ENCODE measurements around the gene KIF13A. TPM values are rescaled to one million over a fixed set of nuclear protein-coding genes. Genes with fewer than 3 reads are reported as not detected.

KIF13A gene
- total and polyA plus RNA-seq, 2 donors (not counting 3 experiments of a cell fraction or from before 2014, with no cell fraction given), result 24.9 to 65.8 TPM

GRCh38 chr6:18025596-18025995, 38.2 kb upstream of the KIF13A start:
- no peaks in the 10 kb centered on the region for H3K9me3 ChIP-seq (replicated peaks; ENCODE audit: control insufficient read depth, insufficient read depth, low read length)
- CTCF ChIA-PET, result no interaction called here
- no peaks in the 10 kb centered on the region for H3K36me3 ChIP-seq (ENCODE audit: control insufficient read depth in 2 of 2, extremely low read depth in 1 of 2, insufficient read depth in 2 of 2, low read length in 2 of 2)
- H3K9ac ChIP-seq (replicated peaks; ENCODE audit: extremely low read depth, insufficient read depth, low read length), result no peak overlapping the region
- intact Hi-C loops (cut with micrococcal nuclease), result no loop called here
- no peak for DNase-seq (ENCODE audit: low read depth, low spot score)
- no peak overlapping the region for H3K4me2 ChIP-seq (ENCODE audit: insufficient read depth, low read length)
- H3K9me1 ChIP-seq (replicated peaks; ENCODE audit: control insufficient read depth, extremely low read depth, insufficient read depth, low read length), result no peaks in the 10 kb centered on the region
- no TSS peak for BruUV-seq (replicated peaks)
- H3K4me3 ChIP-seq (replicated peaks in 1 of 3; ENCODE audit: insufficient read depth in 1 of 3, low read depth in 1 of 3, low read length in 3 of 3), result no peak overlapping the region
- H4K20me1 ChIP-seq (replicated peaks; ENCODE audit: control insufficient read depth, extremely low read depth, insufficient read depth, low read length), result no peaks in the 10 kb centered on the region
- dilution Hi-C loops (cut with MboI; ENCODE audit: extremely low pct_ligation_motif_present, low sequenced_read_pairs), result no loop called here
- H3K27ac ChIP-seq (ENCODE audit: insufficient read depth, low read depth, low read length), result no peak overlapping the region
- H2AFZ ChIP-seq (ENCODE audit: low read depth, low read length), result no peak overlapping the region
- TF ChIP-seq GATA2 (IDR thresholded peaks at IDR 0.05; ENCODE audit: insufficient read depth, insufficient read length, low read depth, low read length), result no peak
- no peak for TF ChIP-seq POLR2AphosphoS5 (IDR thresholded peaks at IDR 0.05; ENCODE audit: insufficient read depth, low read depth, low read length)
- POLR2A ChIA-PET, result no interaction called here
- no peaks in the 10 kb centered on the region for H3K4me1 ChIP-seq (ENCODE audit: control insufficient read depth, extremely low read depth, insufficient read depth, low read length)
- H3K27me3 ChIP-seq (ENCODE audit: control insufficient read depth in 2 of 2, insufficient read depth in 2 of 2, low read length in 2 of 2), result no peaks in the 10 kb centered on the region
- FAIRE-seq, result no peak
- no peaks in the 10 kb centered on the region for H3K79me2 ChIP-seq (ENCODE audit: control insufficient read depth, insufficient read depth, low read length)

DNA sequence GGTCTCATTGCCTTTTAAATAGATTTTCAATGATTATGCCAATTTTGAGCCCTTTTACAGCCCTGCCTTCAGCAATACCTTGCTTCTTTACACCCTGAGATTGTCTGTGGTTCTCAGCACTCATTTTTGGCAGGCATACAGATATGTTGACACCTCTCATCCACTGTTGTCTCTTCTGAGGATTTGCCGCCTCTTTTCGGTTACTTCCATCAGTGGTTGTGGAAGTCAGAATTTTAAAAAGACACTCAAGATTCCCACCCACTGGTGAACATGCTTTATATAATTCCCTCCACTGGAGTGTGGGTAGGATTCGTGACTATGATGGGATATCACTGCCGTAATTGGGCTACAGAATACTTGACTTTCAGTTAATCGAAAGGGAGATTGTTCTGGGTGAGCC, 37.4 kb upstream of the KIF13A start:
- CTCF ChIA-PET, result no interaction called here
- H3K27ac ChIP-seq (ENCODE audit: insufficient read depth, low read depth, low read length), result no peak overlapping the region
- H2AFZ ChIP-seq (ENCODE audit: low read depth, low read length), result no peak overlapping the region
- DNase-seq (ENCODE audit: low read depth, low spot score), result no peak
- no TSS peak for BruUV-seq (replicated peaks)
- FAIRE-seq, result no peak
- no peak overlapping the region for H3K4me2 ChIP-seq (ENCODE audit: insufficient read depth, low read length)
- no peaks in the 10 kb centered on the region for H3K4me1 ChIP-seq (ENCODE audit: control insufficient read depth, extremely low read depth, insufficient read depth, low read length)
- no peak overlapping the region for H3K4me3 ChIP-seq (replicated peaks in 1 of 3; ENCODE audit: insufficient read depth in 1 of 3, low read depth in 1 of 3, low read length in 3 of 3)
- POLR2A ChIA-PET, result no interaction called here
- H3K9ac ChIP-seq (replicated peaks; ENCODE audit: extremely low read depth, insufficient read depth, low read length), result no peak overlapping the region
- dilution Hi-C loops (cut with MboI; ENCODE audit: extremely low pct_ligation_motif_present, low sequenced_read_pairs) (no loop called here), intact Hi-C loops (cut with micrococcal nuclease) (no loop called here)
- H3K79me2 ChIP-seq (ENCODE audit: control insufficient read depth, insufficient read depth, low read length), result no peaks in the 10 kb centered on the region
- H3K36me3 ChIP-seq (ENCODE audit: control insufficient read depth in 2 of 2, extremely low read depth in 1 of 2, insufficient read depth in 2 of 2, low read length in 2 of 2), result no peaks in the 10 kb centered on the region
- no peaks in the 10 kb centered on the region for H4K20me1 ChIP-seq (replicated peaks; ENCODE audit: control insufficient read depth, extremely low read depth, insufficient read depth, low read length)
- TF ChIP-seq POLR2AphosphoS5 (IDR thresholded peaks at IDR 0.05; ENCODE audit: insufficient read depth, low read depth, low read length), result no peak
- TF ChIP-seq MYC (IDR thresholded peaks at IDR 0.05; ENCODE audit: low read depth, low read length), result no peak
- TF ChIP-seq FOS (IDR thresholded peaks at IDR 0.05; ENCODE audit: borderline replicate concordance, insufficient read depth, low read length), result no peak
- TF ChIP-seq, protein P1, sequence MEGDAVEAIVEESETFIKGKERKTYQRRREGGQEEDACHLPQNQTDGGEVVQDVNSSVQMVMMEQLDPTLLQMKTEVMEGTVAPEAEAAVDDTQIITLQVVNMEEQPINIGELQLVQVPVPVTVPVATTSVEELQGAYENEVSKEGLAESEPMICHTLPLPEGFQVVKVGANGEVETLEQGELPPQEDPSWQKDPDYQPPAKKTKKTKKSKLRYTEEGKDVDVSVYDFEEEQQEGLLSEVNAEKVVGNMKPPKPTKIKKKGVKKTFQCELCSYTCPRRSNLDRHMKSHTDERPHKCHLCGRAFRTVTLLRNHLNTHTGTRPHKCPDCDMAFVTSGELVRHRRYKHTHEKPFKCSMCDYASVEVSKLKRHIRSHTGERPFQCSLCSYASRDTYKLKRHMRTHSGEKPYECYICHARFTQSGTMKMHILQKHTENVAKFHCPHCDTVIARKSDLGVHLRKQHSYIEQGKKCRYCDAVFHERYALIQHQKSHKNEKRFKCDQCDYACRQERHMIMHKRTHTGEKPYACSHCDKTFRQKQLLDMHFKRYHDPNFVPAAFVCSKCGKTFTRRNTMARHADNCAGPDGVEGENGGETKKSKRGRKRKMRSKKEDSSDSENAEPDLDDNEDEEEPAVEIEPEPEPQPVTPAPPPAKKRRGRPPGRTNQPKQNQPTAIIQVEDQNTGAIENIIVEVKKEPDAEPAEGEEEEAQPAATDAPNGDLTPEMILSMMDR (IDR thresholded peaks at IDR 0.05; ENCODE audit: extremely low read depth in 1 of 2, insufficient read depth in 1 of 2, low read depth in 1 of 2, low read length in 2 of 2), result no peak
- TF ChIP-seq EZH2 (IDR thresholded peaks at IDR 0.05; ENCODE audit: borderline replicate concordance, low read depth, low read length, severe bottlenecking), result no peak
- no peak for TF ChIP-seq GATA2 (IDR thresholded peaks at IDR 0.05; ENCODE audit: insufficient read depth, insufficient read length, low read depth, low read length)
- no peak for TF ChIP-seq POLR2A (IDR thresholded peaks at IDR 0.05; ENCODE audit: low read depth, low read length)
- no peaks in the 10 kb centered on the region for H3K9me3 ChIP-seq (replicated peaks; ENCODE audit: control insufficient read depth, insufficient read depth, low read length)
- H3K9me1 ChIP-seq (replicated peaks; ENCODE audit: control insufficient read depth, extremely low read depth, insufficient read depth, low read length), result no peaks in the 10 kb centered on the region
- no peaks in the 10 kb centered on the region for H3K27me3 ChIP-seq (ENCODE audit: control insufficient read depth in 2 of 2, insufficient read depth in 2 of 2, low read length in 2 of 2)

Data from endothelial cell of umbilical vein (primary cell).